Natural killer cell (primary cell): ENCODE measurements around the gene HOXB6. TPM values are rescaled to one million over a fixed set of nuclear protein-coding genes. Genes with fewer than 3 reads are reported as not detected.

ENCODE experiments used
- ATAC-seq, 3 donors: fragments of 150-1000 bp in 2 of 3; fragments of 200-7000 bp in 1 of 3; cut with Tn5 transposase; 1 replicate in 1 of 3; 2 replicates in 2 of 3; pipeline ENCODE4 v1.10.0; 2021; ENCODE audit warnings: mild to moderate bottlenecking in 2 of 3, moderate library complexity in 2 of 3
- DNase-seq, 2 donors: peaks; one replicate each; pipeline versions ENCODE4 v3.0.0 to v3.0.0-alpha.2; 2013 to 2021; ENCODE audit warnings: mixed read lengths in 1 of 2
- H3K27ac ChIP-seq: one replicate; pipeline ENCODE4 v1.5.1; 2013; ENCODE audit warnings: mild to moderate bottlenecking, low read length
- H3K27me3 ChIP-seq: one replicate; pipeline ENCODE4 v1.6.1; 2013; ENCODE audit warnings: low read length; ENCODE audit not compliant: control insufficient read depth, insufficient read depth
- H3K36me3 ChIP-seq: one replicate; pipeline ENCODE4 v1.6.1; 2013; ENCODE audit warnings: low read length; ENCODE audit not compliant: control insufficient read depth, insufficient read depth
- H3K4me1 ChIP-seq: one replicate; pipeline ENCODE4 v1.6.1; 2013; ENCODE audit warnings: low read length; ENCODE audit not compliant: control insufficient read depth, insufficient read depth
- H3K4me3 ChIP-seq: one replicate; pipeline ENCODE4 v1.5.1; 2013; ENCODE audit warnings: low read length
- H3K9me3 ChIP-seq: one replicate; pipeline ENCODE4 v1.6.1; 2013; ENCODE audit warnings: low read length; ENCODE audit not compliant: control insufficient read depth, insufficient read depth
- H3K27ac Mint-ChIP-seq, 2 donors: one replicate each; pipeline ENCODE4 v1.8.0; 2022; ENCODE audit warnings: mild to moderate bottlenecking in 2 of 2, mixed read lengths in 2 of 2, moderate library complexity in 1 of 2
- H3K27me3 Mint-ChIP-seq, 2 donors: one replicate each; pipeline ENCODE4 v1.8.0; 2022; ENCODE audit warnings: low read depth in 2 of 2, mixed read lengths in 2 of 2
- H3K36me3 Mint-ChIP-seq: one replicate; pipeline ENCODE4 v1.8.0; 2022; ENCODE audit warnings: mixed read lengths
- H3K4me1 Mint-ChIP-seq, 2 donors: one replicate each; pipeline ENCODE4 v1.8.0; 2022; ENCODE audit warnings: mixed read lengths in 2 of 2
- H3K4me3 Mint-ChIP-seq: one replicate; pipeline ENCODE4 v1.8.0; 2022; ENCODE audit warnings: mild to moderate bottlenecking, moderate library complexity, mixed read lengths
- H3K9me3 Mint-ChIP-seq, 2 donors: one replicate each; pipeline ENCODE4 v1.8.0; 2022; ENCODE audit warnings: mixed read lengths in 2 of 2
- CTCF ChIP-seq: fragments of 200-600 bp; IDR thresholded peaks from one replicate; pipeline ENCODE4 v1.8.0; 2022; ENCODE audit warnings: antibody characterized with exemption
- WGBS: methylation state at CpG from one replicate; pipeline ENCODE4 v1.1.7; 2013; ENCODE audit warnings: missing lambda C conversion rate; ENCODE audit not compliant: insufficient coverage; 5-methylcytosine and 5-hydroxymethylcytosine counted together
- intact Hi-C: fragments of 100-400 bp; cut with micrococcal nuclease; formaldehyde crosslinking; loops from one replicate; pipeline ENCODE4 v1.14.2; 2022
- total RNA-seq, 4 donors: library from RNA; stranded (reverse); fragments of 120-200 nt in 1 of 4; gene quantifications; one replicate each; pipeline versions ENCODE4 v1.2.3 to v1.2.4, GENCODE V29; 2013 to 2022

HOXB6 gene
- total RNA-seq, 3 donors from 2014 or later (not counting 1 experiment from before 2014, with no cell fraction given) = not detected

- Mint-ChIP-seq H3K36me3 (no peaks in the 10 kb centered on the region), H3K27ac (peak overlapping the region in 1 of 2 donors; percentile 73), H3K27me3 (peaks cover 38 to 57% of the 10 kb centered on the region in 2 donors), H3K4me3 (peak overlapping the region; percentile 87), H3K4me1 (peaks cover 11 to 26% of the 10 kb centered on the region in 2 donors), H3K9me3 (no peaks in the 10 kb centered on the region)
- no peak for TF ChIP-seq CTCF
- ATAC-seq (peak in 2 of 3 donors; percentile 38 to 45), DNase-seq (peak in 1 of 2 donors; percentile 43)
- no peaks in the 10 kb centered on the region for H3K36me3 ChIP-seq
- WGBS = 2% methylated on average over 29 of the region's 30 CpGs
- peaks cover 36% of the 10 kb centered on the region for H3K27me3 ChIP-seq
- no peaks in the 10 kb centered on the region for H3K9me3 ChIP-seq
- no peak overlapping the region for H3K27ac ChIP-seq
- H3K4me3 ChIP-seq = peak overlapping the region; percentile 63
- peaks cover 22% of the 10 kb centered on the region for H3K4me1 ChIP-seq
- intact Hi-C loops = no loop called here
Measured at GRCh38 chr17:48647103-48647962, 42.5 kb upstream of the HOXB6 start.

GRCh38 chr17:48646183-48647102 is 41.7 kb upstream of the HOXB6 start:
- H3K9me3 Mint-ChIP-seq = no peaks in the 10 kb centered on the region
- peaks cover 12 to 33% of the 10 kb centered on the region in 2 donors for H3K4me1 Mint-ChIP-seq
- intact Hi-C loops = no loop called here
- peak overlapping the region; percentile 87 for H3K4me3 Mint-ChIP-seq
- H3K36me3 Mint-ChIP-seq = peaks cover under 1% of the 10 kb centered on the region
- no peak for TF ChIP-seq CTCF
- peaks cover 41% of the 10 kb centered on the region for H3K27me3 ChIP-seq
- peak; percentile 70 to 76 (median 70) for ATAC-seq
- no peaks in the 10 kb centered on the region for H3K9me3 ChIP-seq
- peaks cover 22% of the 10 kb centered on the region for H3K4me1 ChIP-seq
- no peaks in the 10 kb centered on the region for H3K36me3 ChIP-seq
- H3K4me3 ChIP-seq = peak overlapping the region; percentile 63
- DNase-seq = peak in 1 of 2 donors; percentile 60
- peak overlapping the region in 1 of 2 donors; percentile 73 for H3K27ac Mint-ChIP-seq
- H3K27me3 Mint-ChIP-seq = peaks cover 45 to 64% of the 10 kb centered on the region in 2 donors
- 8% methylated on average over 75 of the region's 80 CpGs for WGBS
- H3K27ac ChIP-seq = no peak overlapping the region

- intact Hi-C loops = no loop called here
- Histone ChIP-seq H3K36me3 (no peaks in the 10 kb centered on the region), H3K4me3 (no peak overlapping the region), H3K9me3 (no peaks in the 10 kb centered on the region), H3K27ac (no peak overlapping the region), H3K27me3 (peaks cover 44% of the 10 kb centered on the region), H3K4me1 (peaks cover 22% of the 10 kb centered on the region)
- no peak for DNase-seq
- Mint-ChIP-seq H3K4me3 (peak overlapping the region; percentile 87), H3K36me3 (peaks cover 6% of the 10 kb centered on the region), H3K4me1 (peaks cover 16 to 36% of the 10 kb centered on the region in 2 donors), H3K9me3 (no peaks in the 10 kb centered on the region), H3K27me3 (peaks cover 52 to 69% of the 10 kb centered on the region in 2 donors), H3K27ac (peak overlapping the region in 1 of 2 donors; percentile 73)
- no peak for TF ChIP-seq CTCF
- ATAC-seq = no peak
- 79% methylated on average over 13 of the region's 14 CpGs for WGBS
Measured at GRCh38 chr17:48645639-48646182, 40.9 kb upstream of the HOXB6 start.
